HepG2 (cell line): ENCODE results near the gene PITRM1. TPM values are rescaled to one million over a fixed set of nuclear protein-coding genes. Genes with fewer than 3 reads are reported as not detected.
A peak's percentile ranks its signal among the peaks of the same experiment; 100 is the strongest.

Experiments
- HNF4G ChIP-seq, 2 experiments: sonication (generic) in 1 of 2; formaldehyde crosslinking in 1 of 2; IDR thresholded peaks; 2 replicates each; pipeline versions ENCODE4 v1.4.0 to v1.6.1; 2011 to 2020; ENCODE audit warnings: borderline replicate concordance in 2 of 2, low read depth in 2 of 2, mild to moderate bottlenecking in 2 of 2, low read length in 1 of 2, missing genetic modification reagents in 1 of 2, moderate library complexity in 1 of 2
- JUNB ChIP-seq: sonication (generic); formaldehyde crosslinking; IDR thresholded peaks from 2 replicates; pipeline ENCODE4 v1.8.0; 2022; ENCODE audit warnings: missing genetic modification reagents, mild to moderate bottlenecking, borderline replicate concordance
- NBN ChIP-seq: fragments of 450-650 bp; conservative IDR thresholded peaks from 2 replicates; pipeline ENCODE4 v1.6.1; 2017
- STAT6 ChIP-seq: sonication (generic); formaldehyde crosslinking; IDR thresholded peaks from 2 replicates; pipeline ENCODE4 v1.4.0; 2020; ENCODE audit warnings: missing genetic modification reagents, mild to moderate bottlenecking, borderline replicate concordance
- ZBTB40 ChIP-seq, 2 experiments: fragments of 450-650 bp in 1 of 2; sonication (generic) in 1 of 2; formaldehyde crosslinking in 1 of 2; IDR thresholded peaks; 2 replicates each; pipeline versions ENCODE4 v1.6.1 to v1.8.0; 2016 to 2022; ENCODE audit warnings: antibody characterized with exemption in 1 of 2, mild to moderate bottlenecking in 1 of 2, missing genetic modification reagents in 1 of 2
- ZNF235 ChIP-seq: sonication (generic); formaldehyde crosslinking; IDR thresholded peaks from 2 replicates; pipeline ENCODE4 v1.8.1; 2023; ENCODE audit warnings: mild to moderate bottlenecking, missing genetic modification reagents, borderline replicate concordance
- ZNF281 ChIP-seq: sonication (generic); formaldehyde crosslinking; IDR thresholded peaks from 2 replicates; pipeline ENCODE4 v1.4.0; 2020; ENCODE audit warnings: missing genetic modification reagents, borderline replicate concordance
- ZNF441 ChIP-seq: sonication (generic); formaldehyde crosslinking; IDR thresholded peaks from 2 replicates; pipeline ENCODE4 v1.7.0; 2021; ENCODE audit warnings: missing genetic modification reagents, borderline replicate concordance
- ZNF691 ChIP-seq: sonication (generic); formaldehyde crosslinking; IDR thresholded peaks from 2 replicates; pipeline ENCODE4 v1.4.0; 2020; ENCODE audit warnings: missing genetic modification reagents, low read depth, mild to moderate bottlenecking, borderline replicate concordance
- polyA plus RNA-seq, 8 experiments: library from polyadenylated mRNA; depleted of rRNA in 3 of 8; stranded (reverse) in 7 of 8; unstranded in 1 of 8; fragments of >200 nt; fragmentation: Illumina TruSeq in 4 of 8; extraction: Trizol in 4 of 8; gene quantifications; 2 replicates each; pipeline versions ENCODE4 v1.2.1 to v1.2.3, GENCODE V29; 2011 to 2016; ENCODE audit warnings: low read depth in 4 of 8, missing spikeins in 1 of 8, mixed read lengths in 1 of 8; ENCODE audit not compliant: insufficient read depth in 1 of 8
- total RNA-seq, 5 experiments: library from RNA; depleted of rRNA; stranded (reverse); fragments of >200 nt; fragmentation: Illumina TruSeq; extraction: Trizol; gene quantifications; 2 replicates each; pipeline ENCODE4 v1.2.3, GENCODE V29; 2016; ENCODE audit warnings: low read depth in 1 of 5

The PITRM1 gene
- total and polyA plus RNA-seq, 2 of the 13 experiments (the other 11 are each of a cell fraction or from before 2014, with no cell fraction given) = 16.4 to 29.0 TPM

GRCh38 chr10:3172446-3173170, at the start of gene PITRM1 (continued):
- TF ChIP-seq ZNF281 (no peak), ZBTB40 (IDR thresholded peaks at IDR 0.05) (no peak), ZBTB40 (CRISPR knock-in tag; IDR thresholded peaks at IDR 0.05) (0 out of 2 replicates have a peak, but pooled peaks have one; percentile 35), STAT6 (CRISPR knock-in tag) (no peak), HNF4G (IDR thresholded peaks at IDR 0.05; ENCODE audit: borderline replicate concordance, low read depth, low read length) (no peak), HNF4G (CRISPR knock-in tag; IDR thresholded peaks at IDR 0.05; ENCODE audit: borderline replicate concordance, low read depth) (no peak), ZNF441 (CRISPR knock-in tag) (no peak), NBN (no peak), ZNF691 (CRISPR knock-in tag) (no peak), ZNF235 (CRISPR knock-in tag) (0 out of 2 replicates have a peak, but pooled peaks have one; percentile 39), JUNB (no peak)
